Activated CD4-positive, alpha-beta T cell treated with anti-CD3 and anti-CD28 coated beads, Interleukin-10, Interleukin-2, amounts not matched to agents 100 ng/mL and 50 ng/mL, durations not matched to agents 16 hours and 8 hours (primary cell): Measurements from ENCODE around the gene CDH13.

ENCODE experiments used
- DNase-seq: peaks from one replicate; pipeline ENCODE4 v3.0.0-alpha.2; 2020

CDH13 gene

GRCh38 chr16:83602761-83603722, 976.3 kb downstream of the CDH13 start:
- DNase-seq: no peak

GRCh38 chr16:83603723-83604570, 977.2 kb downstream of the CDH13 start:
- no peak for DNase-seq

GRCh38 chr16:83606486-83607030, 979.8 kb downstream of the CDH13 start:
- no peak for DNase-seq

GRCh38 chr16:83609178-83609577, 982.4 kb downstream of the CDH13 start:
- DNase-seq: no peak

GRCh38 chr16:83615141-83615952, 988.6 kb downstream of the CDH13 start:
- DNase-seq: no peak

GRCh38 chr16:83615953-83616350, 989.2 kb downstream of the CDH13 start:
- no peak for DNase-seq

- DNase-seq: no peak
Observed at GRCh38 chr16:83619381-83620150, 992.8 kb downstream of the CDH13 start.

- no peak for DNase-seq
Observed at GRCh38 chr16:83622010-83622409, 995.2 kb downstream of the CDH13 start.

- DNase-seq: no peak
Observed at GRCh38 chr16:83623091-83623730, 996.4 kb downstream of the CDH13 start.

- no peak for DNase-seq
Observed at GRCh38 chr16:83623892-83624291, 997.1 kb downstream of the CDH13 start.

GRCh38 chr16:83624429-83625120, 997.8 kb downstream of the CDH13 start:
- no peak for DNase-seq

- no peak for DNase-seq
Observed at GRCh38 chr16:83626204-83626603, 999.4 kb downstream of the CDH13 start.

GRCh38 chr16:83626676-83627075, 999.9 kb downstream of the CDH13 start:
- DNase-seq: no peak

GRCh38 chr16:83627996-83628395, 1001.2 kb downstream of the CDH13 start:
- DNase-seq: no peak

- no peak for DNase-seq
Observed at GRCh38 chr16:83629426-83629825, 1002.7 kb downstream of the CDH13 start.

- DNase-seq: no peak
Observed at GRCh38 chr16:83629836-83630235, 1003.1 kb downstream of the CDH13 start.

- no peak for DNase-seq
Observed at GRCh38 chr16:83630979-83631378, 1004.2 kb downstream of the CDH13 start.

- DNase-seq: no peak
Observed at GRCh38 chr16:83633286-83633685, 1006.5 kb downstream of the CDH13 start.

- no peak for DNase-seq
Observed at GRCh38 chr16:83648347-83648746, 1021.6 kb downstream of the CDH13 start.

GRCh38 chr16:83651871-83652270, 1025.1 kb downstream of the CDH13 start:
- DNase-seq: no peak

GRCh38 chr16:83652943-83653342, 1026.2 kb downstream of the CDH13 start:
- no peak for DNase-seq
